ENCODE measurements around the gene MAPK12. TPM values are rescaled to one million over a fixed set of nuclear protein-coding genes. Genes with fewer than 3 reads are reported as not detected.
A peak's percentile ranks its signal among the peaks of the same experiment; 100 is the strongest.

MAPK12 gene
- total and polyA plus RNA-seq, 2 of the 4 experiments (the other 2 are of a cell fraction): 41.0 to 56.3 TPM

DNA sequence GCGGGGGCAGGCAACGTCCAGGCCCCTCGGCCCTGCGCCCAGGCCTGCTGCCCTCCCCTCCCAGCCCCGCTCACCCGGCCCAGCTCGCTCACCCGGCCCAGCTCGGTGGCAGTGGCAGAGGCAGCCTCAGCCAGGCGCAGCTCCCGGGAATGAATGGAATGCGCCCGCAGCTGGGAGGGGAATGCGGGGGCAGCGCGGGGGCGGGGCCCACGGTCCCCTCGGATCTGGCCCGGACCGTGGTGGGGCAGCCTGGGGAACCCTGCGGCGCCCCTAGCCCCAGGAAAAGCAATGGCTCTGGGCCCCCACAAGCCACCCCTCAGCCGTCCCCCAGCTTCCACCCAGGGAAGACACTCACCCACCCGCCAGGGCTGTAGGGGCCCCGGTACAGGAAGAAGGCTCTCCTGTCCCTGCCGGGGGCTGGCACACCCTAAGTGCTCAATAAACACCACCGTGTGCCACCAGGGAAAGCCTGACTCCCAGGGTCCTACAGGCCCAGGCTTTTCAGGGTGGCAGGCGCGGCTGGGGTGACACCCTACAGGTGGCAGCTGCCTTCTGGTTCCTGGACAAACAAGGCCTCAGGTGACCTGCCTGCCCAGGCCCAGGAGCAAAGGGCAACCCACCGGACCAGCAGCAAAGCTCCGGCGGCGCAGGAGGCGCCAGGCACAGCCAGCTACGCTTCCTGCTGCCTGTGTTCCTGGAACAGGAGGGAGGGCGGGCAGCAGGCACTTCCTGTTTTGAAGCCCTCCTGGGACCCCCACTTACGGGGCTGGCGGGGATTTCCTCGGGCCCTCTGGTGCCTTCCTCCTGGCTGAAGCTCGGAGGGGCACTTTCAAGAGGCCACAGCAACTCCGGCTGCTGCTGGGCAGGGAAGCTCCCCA, 32.2 kb upstream of the MAPK12 start:
- peak overlapping the region; percentile 94 for H2AK9ac ChIP-seq (replicated peaks; ENCODE audit: low read depth, low read length, poor library complexity)
- dilution Hi-C loops (cut with HindIII; ENCODE audit: low sequenced_read_pairs, unreplicated experiment) (no loop called here), intact Hi-C loops (cut with micrococcal nuclease) (loop anchor here (2.0 to 5.0 kb wide), 2 partner anchors 13 to 34 kb away; partner anchors contain the start of genes DENND6B and PLXNB2), in situ Hi-C loops (cut with MboI; ENCODE audit: low sequenced_read_pairs) (no loop called here)
- no TSS peak for BruUV-seq (replicated peaks)
- peak overlapping the region; percentile 96 for H3K4ac ChIP-seq (ENCODE audit: low read depth, low read length)
- peak overlapping the region; percentile 88 for H2BK20ac ChIP-seq (ENCODE audit: low read depth, low read length)
- H3K4me2 ChIP-seq (ENCODE audit: low read depth, low read length): peak overlapping the region; percentile 60
- peak overlapping the region; percentile 92 for H2BK120ac ChIP-seq (ENCODE audit: low read depth, low read length)
- peak overlapping the region; percentile 56 for H4K5ac ChIP-seq (ENCODE audit: low read depth, low read length)
- no peaks in the 10 kb centered on the region for H3K27me3 ChIP-seq (ENCODE audit: control insufficient read depth, insufficient read depth, low read length)
- peak overlapping the region; percentile 69 for H3K23ac ChIP-seq (ENCODE audit: low read depth, low read length)
- CTCF ChIA-PET: interaction anchor here (1.5 kb wide), 1 partner anchor 33 kb away, joined by 4 read pairs; the partner anchor contains the start of gene DENND6B
- H3K4me3 ChIP-seq (ENCODE audit: insufficient read depth, low read depth, low read length): peak overlapping the region; percentile 41
- peaks cover 34% of the 10 kb centered on the region for H3K4me1 ChIP-seq (ENCODE audit: control insufficient read depth, insufficient read depth, low read length)
- TF ChIP-seq SMC3 (IDR thresholded peaks at IDR 0.05; ENCODE audit: low read depth, low read length): no peak
- no peak for TF ChIP-seq RFX5 (IDR thresholded peaks at IDR 0.05; ENCODE audit: low read depth, low read length)
- TF ChIP-seq MXI1 (IDR thresholded peaks at IDR 0.05; ENCODE audit: borderline replicate concordance, low read depth, low read length): peak; percentile 21; the same call in 1 of the 2 replicates
- TF ChIP-seq MAZ (IDR thresholded peaks at IDR 0.05; ENCODE audit: borderline replicate concordance, low read depth, low read length): peak; percentile 83; the same call in 1 of the 2 replicates
- peak overlapping the region; percentile 100 for H3K27ac ChIP-seq (ENCODE audit: insufficient read depth, low read length)
- peaks cover 27% of the 10 kb centered on the region for H3K36me3 ChIP-seq (ENCODE audit: control insufficient read depth, insufficient read depth, low read length)
- H3K18ac ChIP-seq (ENCODE audit: low read depth, low read length): peak overlapping the region; percentile 39
- POLR2A ChIA-PET (ENCODE audit: unreplicated experiment): interaction anchor here (0.6 to 1.0 kb wide), 2 partner anchors 12 to 17 kb away, joined by 5 to 6 read pairs; no protein-coding TSS in a partner anchor
- H3K14ac ChIP-seq (replicated peaks; ENCODE audit: low read depth, low read length): peak overlapping the region; percentile 85; the same call in 1 of the 2 replicates
- peak overlapping the region; percentile 91 for H2AK5ac ChIP-seq (ENCODE audit: low read depth, low read length)
- no peaks in the 10 kb centered on the region for H3K9me3 ChIP-seq (ENCODE audit: control insufficient read depth, insufficient read depth, low read length)
- H2BK15ac ChIP-seq (ENCODE audit: low read depth, low read length): peak overlapping the region; percentile 91; the same call in 2 of the 3 replicates
- peak overlapping the region; percentile 69 for H2AFZ ChIP-seq (replicated peaks; ENCODE audit: low read length, poor library complexity)
- peak overlapping the region; percentile 95 for H3K9ac ChIP-seq (ENCODE audit: low read depth, low read length)
- peak; percentile 60 for DNase-seq
- peak overlapping the region; percentile 97 for H4K91ac ChIP-seq (ENCODE audit: insufficient read depth, low read depth, low read length)
- peaks cover 90% of the 10 kb centered on the region for H4K20me1 ChIP-seq (ENCODE audit: insufficient read depth, low read length)
- WGBS, 2 experiments (ENCODE audit: extremely low coverage in 2 of 2, insufficient read length in 1 of 2): 16% methylated on average over 22 of the region's 42 CpGs; no CpG with 5 or more reads in 1 of the 2 experiments
- peak overlapping the region; percentile 88 to 91 for H4K8ac ChIP-seq (ENCODE audit: low read depth in 2 of 2, low read length in 2 of 2)
- H3K56ac ChIP-seq (ENCODE audit: extremely low read depth, insufficient read depth, low read length): peak overlapping the region; percentile 80; the same call in 1 of the 2 replicates
- H2BK5ac ChIP-seq (ENCODE audit: low read depth, low read length, poor library complexity, severe bottlenecking): peak overlapping the region; percentile 99
- H3K9me1 ChIP-seq (ENCODE audit: insufficient read depth, low read length): peaks cover 3% of the 10 kb centered on the region
- peak; percentile 92 for ATAC-seq (ENCODE audit: low read depth)
- peaks cover 8 to 70% of the 10 kb centered on the region in 2 experiments; a peak in 3 of 4 replicates for H3K79me1 ChIP-seq (ENCODE audit: low read depth in 1 of 2, low read length in 2 of 2)
